Esophagus squamous epithelium (tissue), 5 donors: Measurements from ENCODE around the gene MRPS27. TPM values are rescaled to one million over a fixed set of nuclear protein-coding genes. Genes with fewer than 3 reads are reported as not detected.

Experiments used
- DNase-seq: peaks from one replicate; lab custom pipeline; 2025; lab: John Stamatoyannopoulos, UW
- H3K27ac ChIP-seq, 4 donors: fragments of 200-600 bp; sonication (generic); one replicate each; pipeline ENCODE4 v1.5.1; 2016 to 2019; ENCODE audit warnings: mild to moderate bottlenecking in 1 of 4
- H3K27me3 ChIP-seq, 4 donors: fragments of 200-600 bp; sonication (generic); 1 replicate in 3 of 4; 2 replicates in 1 of 4; pipeline versions ENCODE4 v1.5.1 to v1.6.0; 2017 to 2021; ENCODE audit warnings: antibody characterized with exemption in 1 of 4
- H3K36me3 ChIP-seq, 3 donors: fragments of 200-600 bp; sonication (generic); one replicate each; pipeline ENCODE4 v1.5.1; 2016 to 2019
- H3K4me1 ChIP-seq, 3 donors: fragments of 200-600 bp; sonication (generic); one replicate each; pipeline ENCODE4 v1.5.1; 2017 to 2019
- H3K4me3 ChIP-seq, 4 donors: fragments of 200-600 bp; sonication (generic); 1 replicate in 3 of 4; 2 replicates in 1 of 4; pipeline ENCODE4 v1.5.1; 2016 to 2019; ENCODE audit warnings: mild to moderate bottlenecking in 2 of 4, moderate library complexity in 1 of 4
- H3K9me3 ChIP-seq, 3 donors: fragments of 200-600 bp; sonication (generic); one replicate each; pipeline ENCODE4 v1.5.1; 2016 to 2019
- POLR2A ChIP-seq, 4 donors: fragments of 450-650 bp; IDR thresholded peaks; one replicate each; pipeline ENCODE4 v1.6.1; 2017; ENCODE audit warnings: antibody characterized with exemption in 4 of 4, mild to moderate bottlenecking in 4 of 4, moderate library complexity in 3 of 4
- WGBS, 2 donors: methylation state at CpG; one replicate each; pipeline ENCODE4 v1.1.5; 2018; 5-methylcytosine and 5-hydroxymethylcytosine counted together
- intact Hi-C: fragments of 100-400 bp; cut with DNase I; formaldehyde crosslinking; loops from one replicate; pipeline ENCODE4 v1.15.0; 2022
- small RNA-seq, 4 donors: library from RNA; depleted of rRNA; stranded (forward); fragments of <200 nt; gene quantifications; one replicate each; pipeline ENCODE3, GENCODE V24; 2016
- total RNA-seq, 4 donors: library from RNA; depleted of rRNA; stranded (reverse); fragments of >200 nt; gene quantifications; one replicate each; pipeline ENCODE4 v1.1.0, GENCODE V29; 2016
- TF ChIP-seq, protein P1 (sequence below), 6 experiments: fragments of 450-650 bp in 4 of 6; fragments of 200-600 bp in 2 of 6; sonication (generic) in 2 of 6; IDR thresholded peaks; one replicate each; pipeline ENCODE4 v1.5.1; 2016 to 2019; ENCODE audit warnings: antibody characterized with exemption in 6 of 6, mild to moderate bottlenecking in 4 of 6, moderate library complexity in 4 of 6
- donor health status: DM: yes; HTN: yes; CAD: no.

The MRPS27 gene
- total RNA-seq, 4 donors from 2014 or later: 33.7 to 60.0 (median 53.9) TPM

DNA sequence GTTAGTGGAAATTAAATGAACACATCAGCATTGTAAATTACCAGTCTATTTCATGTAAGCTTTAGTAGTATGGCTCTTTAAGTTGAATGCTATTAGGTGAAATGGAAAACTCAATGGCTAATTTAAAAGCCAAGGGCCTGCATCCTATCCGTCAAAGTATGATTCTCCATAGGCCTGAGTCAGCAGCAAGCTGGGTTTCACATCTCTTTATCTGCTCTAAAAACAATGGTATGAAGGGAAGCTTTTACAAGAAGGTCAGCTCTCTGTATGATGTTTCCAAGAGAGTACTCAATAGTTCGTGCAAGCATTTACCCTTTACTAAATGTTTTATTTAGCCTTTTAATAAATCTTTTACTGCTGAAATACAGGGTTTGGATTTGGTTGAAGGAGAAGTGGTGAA, 149.9 kb downstream of the MRPS27 start:
- Histone ChIP-seq H3K4me3 (no peak overlapping the region), H3K27ac (no peak overlapping the region), H3K36me3 (no peaks in the 10 kb centered on the region), H3K4me1 (peaks cover 4 to 31% (median 21%) of the 10 kb centered on the region in 3 donors), H3K27me3 (peaks cover 0 to 21% (median 0%) of the 10 kb centered on the region in 4 donors), H3K9me3 (no peaks in the 10 kb centered on the region)
- TF ChIP-seq, protein P1, sequence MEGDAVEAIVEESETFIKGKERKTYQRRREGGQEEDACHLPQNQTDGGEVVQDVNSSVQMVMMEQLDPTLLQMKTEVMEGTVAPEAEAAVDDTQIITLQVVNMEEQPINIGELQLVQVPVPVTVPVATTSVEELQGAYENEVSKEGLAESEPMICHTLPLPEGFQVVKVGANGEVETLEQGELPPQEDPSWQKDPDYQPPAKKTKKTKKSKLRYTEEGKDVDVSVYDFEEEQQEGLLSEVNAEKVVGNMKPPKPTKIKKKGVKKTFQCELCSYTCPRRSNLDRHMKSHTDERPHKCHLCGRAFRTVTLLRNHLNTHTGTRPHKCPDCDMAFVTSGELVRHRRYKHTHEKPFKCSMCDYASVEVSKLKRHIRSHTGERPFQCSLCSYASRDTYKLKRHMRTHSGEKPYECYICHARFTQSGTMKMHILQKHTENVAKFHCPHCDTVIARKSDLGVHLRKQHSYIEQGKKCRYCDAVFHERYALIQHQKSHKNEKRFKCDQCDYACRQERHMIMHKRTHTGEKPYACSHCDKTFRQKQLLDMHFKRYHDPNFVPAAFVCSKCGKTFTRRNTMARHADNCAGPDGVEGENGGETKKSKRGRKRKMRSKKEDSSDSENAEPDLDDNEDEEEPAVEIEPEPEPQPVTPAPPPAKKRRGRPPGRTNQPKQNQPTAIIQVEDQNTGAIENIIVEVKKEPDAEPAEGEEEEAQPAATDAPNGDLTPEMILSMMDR (IDR thresholded peaks at IDR 0.05): no peak
- no peak for TF ChIP-seq POLR2A (IDR thresholded peaks at IDR 0.05)
- 92 to 93% methylated on average over 2 of the region's 2 CpGs for WGBS, 2 donors
- intact Hi-C loops: no loop called here
- no peak for DNase-seq

Small RNA genes lying within 50 kb of the gene (small RNA-seq; reads per million reads assigned to genes)
- gene MIR4803 (0 reads per million in 4 donors), gene RN7SL153P (0 reads per million in 4 donors)

Other genes starting within 250 kb of the MRPS27 start
- gene MAP1B, start 212.8 kb downstream of the MRPS27 start, total RNA-seq: 100 to 1,000 TPM in 1 of 4 donors, 10 to 100 TPM in 2, 1 to 10 TPM in 1; 8.2 to 180 (median 29.6) TPM
- 1 to 10 TPM; 3.1 to 8.7 (median 5.7) TPM for gene PTCD2, start 133 bp upstream of the MRPS27 start, total RNA-seq
- gene ZNF366, start 187.2 kb upstream of the MRPS27 start, total RNA-seq: 1 to 10 TPM in 2 of 4 donors, under 1 TPM in 2; 0.48 to 2.9 (median 1.4) TPM